Thymus (tissue), 11 donors: ENCODE measurements around the gene NOTCH2. TPM values are rescaled to one million over a fixed set of nuclear protein-coding genes. Genes with fewer than 3 reads are reported as not detected.
"Not testable (repeated sequence)": the region's sequence is repeated elsewhere in the genome, so short reads cannot be mapped to it uniquely, and the experiment has no call there.

Experiments used
- DNase-seq, 9 donors: peaks; one replicate each; pipeline ENCODE4 v3.0.0-alpha.2; 2013; ENCODE audit warnings: low spot score in 9 of 9, low read depth in 6 of 9, missing footprints in 1 of 9
- H3K27ac ChIP-seq, 2 donors: one replicate each; pipeline ENCODE4 v1.5.1; 2013; ENCODE audit warnings: control low read depth in 1 of 2, low read depth in 1 of 2, low read length in 1 of 2, mild to moderate bottlenecking in 1 of 2, moderate library complexity in 1 of 2
- H3K27me3 ChIP-seq, 2 donors: one replicate each; pipeline ENCODE4 v1.5.1; 2013; ENCODE audit warnings: low read length in 1 of 2; ENCODE audit not compliant: control insufficient read depth in 2 of 2, insufficient read depth in 1 of 2
- H3K36me3 ChIP-seq, 2 donors: one replicate each; pipeline ENCODE4 v1.5.1; 2013; ENCODE audit warnings: low read length in 1 of 2, mild to moderate bottlenecking in 1 of 2, moderate library complexity in 1 of 2; ENCODE audit not compliant: control insufficient read depth in 2 of 2, insufficient read depth in 2 of 2
- H3K4me1 ChIP-seq, 2 donors: one replicate each; pipeline ENCODE4 v1.5.1; 2013; ENCODE audit warnings: low read length in 2 of 2; ENCODE audit not compliant: control insufficient read depth in 2 of 2, insufficient read depth in 2 of 2
- H3K4me3 ChIP-seq, 2 donors: one replicate each; pipeline ENCODE4 v1.5.1; 2013; ENCODE audit warnings: low read length in 2 of 2, control low read depth in 1 of 2, mild to moderate bottlenecking in 1 of 2
- H3K9me3 ChIP-seq, 2 donors: one replicate each; pipeline ENCODE4 v1.5.1; 2013; ENCODE audit warnings: low read length in 1 of 2, mild to moderate bottlenecking in 1 of 2; ENCODE audit not compliant: control insufficient read depth in 2 of 2, insufficient read depth in 1 of 2
- WGBS: extraction: QIAGEN DNeasy Blood & Tissue Kit; methylation state at CpG from one replicate; pipeline ENCODE4 v1.1.7; 2013; 5-methylcytosine and 5-hydroxymethylcytosine counted together
- polyA plus RNA-seq: library from polyadenylated mRNA; stranded (reverse); fragments of 200-250 nt; gene quantifications from one replicate; pipeline ENCODE4 v1.2.3, GENCODE V29; 2013
- total RNA-seq: library from RNA; stranded (reverse); fragments of 120-200 nt; gene quantifications from one replicate; pipeline ENCODE4 v1.2.4, GENCODE V29; 2013
- donor health status: healthy.

The NOTCH2 gene
- total and polyA plus RNA-seq, 2 donors = 13.0 to 23.5 TPM

GRCh38 chr1:120092232-120093218 lies 23.1 kb upstream of the NOTCH2 start:
- not testable (repeated sequence) for H3K4me3 ChIP-seq, H3K27me3 ChIP-seq, H3K36me3 ChIP-seq, H3K9me3 ChIP-seq, DNase-seq, H3K27ac ChIP-seq, H3K4me1 ChIP-seq
- WGBS = 91% methylated on average over 4 of the region's 4 CpGs

- H3K4me3 ChIP-seq, H3K27me3 ChIP-seq, H3K27ac ChIP-seq, H3K4me1 ChIP-seq, H3K9me3 ChIP-seq, H3K36me3 ChIP-seq, DNase-seq: not testable (repeated sequence)
- no CpG with 5 or more reads among the region's 1 CpG for WGBS
Observed at GRCh38 chr1:120090830-120091229, 21.4 kb upstream of the NOTCH2 start.

- not testable (repeated sequence) for H3K27ac ChIP-seq, H3K4me3 ChIP-seq, H3K27me3 ChIP-seq, H3K4me1 ChIP-seq, H3K9me3 ChIP-seq, H3K36me3 ChIP-seq
- 41% methylated on average over 3 of the region's 4 CpGs for WGBS
- peak in 1 of 9 donors; percentile 1 for DNase-seq
Observed at GRCh38 chr1:120087959-120088358, 18.5 kb upstream of the NOTCH2 start.

- H3K4me1 ChIP-seq, H3K9me3 ChIP-seq, H3K4me3 ChIP-seq, H3K27ac ChIP-seq, DNase-seq, H3K36me3 ChIP-seq, H3K27me3 ChIP-seq: not testable (repeated sequence)
- no CpG with 5 or more reads among the region's 8 CpGs for WGBS
Observed at GRCh38 chr1:120069920-120070214, 405 bp upstream of the NOTCH2 start.

GRCh38 chr1:120068683-120069066 lies 787 bp downstream of the NOTCH2 start:
- DNase-seq, H3K9me3 ChIP-seq, H3K27me3 ChIP-seq, H3K27ac ChIP-seq, H3K4me1 ChIP-seq, H3K36me3 ChIP-seq: not testable (repeated sequence)
- under 1% methylated on average over 13 of the region's 28 CpGs for WGBS
- H3K4me3 ChIP-seq = peak overlapping the region in 1 of 2 donors; percentile 53

GRCh38 chr1:120048208-120048607 lies 21.3 kb downstream of the NOTCH2 start:
- H3K36me3 ChIP-seq, DNase-seq, H3K27ac ChIP-seq, H3K4me1 ChIP-seq, H3K9me3 ChIP-seq, H3K27me3 ChIP-seq, H3K4me3 ChIP-seq: not testable (repeated sequence)
- WGBS = 96% methylated on average over 1 of the region's 2 CpGs

GRCh38 chr1:120041771-120042170 lies 27.7 kb downstream of the NOTCH2 start:
- H3K4me1 ChIP-seq, H3K4me3 ChIP-seq, DNase-seq, H3K27ac ChIP-seq, H3K9me3 ChIP-seq, H3K27me3 ChIP-seq, H3K36me3 ChIP-seq: not testable (repeated sequence)
- WGBS = 99% methylated on average over 4 of the region's 4 CpGs

GRCh38 chr1:120032253-120032652 lies 37.2 kb downstream of the NOTCH2 start:
- not testable (repeated sequence) for H3K36me3 ChIP-seq, H3K27ac ChIP-seq, DNase-seq

GRCh38 chr1:120023791-120024190 lies 45.7 kb downstream of the NOTCH2 start:
- H3K27me3 ChIP-seq, H3K27ac ChIP-seq, H3K4me3 ChIP-seq, H3K4me1 ChIP-seq, H3K9me3 ChIP-seq, H3K36me3 ChIP-seq, DNase-seq: not testable (repeated sequence)
- no CpG with 5 or more reads among the region's 1 CpG for WGBS

More at GRCh38 chr1:120032253-120032652, 37.2 kb downstream of the NOTCH2 start:
- H3K4me3 ChIP-seq, H3K9me3 ChIP-seq, H3K4me1 ChIP-seq, H3K27me3 ChIP-seq: not testable (repeated sequence)
- 97% methylated on average over 2 of the region's 3 CpGs for WGBS
